Measurements from ENCODE around the gene RER1.

- TF ChIP-seq CTCF (IDR thresholded peaks at IDR 0.05 in 4 of 5, conservative IDR thresholded peaks at IDR 0.05 in 1 of 5) (no peak), POLR2A (IDR thresholded peaks at IDR 0.05) (no peak)
These were observed 41.8 kb upstream of the RER1 start for GRCh38 chr1:2349806-2350205.

Measured in gastrocnemius medialis (tissue), 4 donors.